Measurements from ENCODE around the gene WDR49.

DNA sequence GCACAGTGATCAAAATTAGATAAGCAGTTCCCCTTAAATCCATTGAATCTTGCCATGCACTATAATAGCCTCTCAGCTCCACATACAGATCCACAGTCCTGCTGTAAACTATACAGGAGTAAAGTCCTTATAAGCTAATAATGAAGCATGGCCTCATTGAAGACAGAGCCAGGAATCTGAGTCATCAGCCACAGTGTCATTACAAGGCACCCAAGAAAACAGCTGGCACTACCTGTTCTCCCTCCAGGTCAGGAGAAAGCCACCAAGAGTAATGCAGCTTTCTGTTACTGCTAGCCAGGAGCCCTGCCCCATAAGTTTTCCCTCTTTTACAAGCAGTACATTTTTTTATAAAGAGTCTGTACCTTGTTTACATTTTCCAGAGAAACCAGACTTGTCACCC is 27.3 kb downstream of the WDR49 start:
- TF ChIP-seq CTCF (IDR thresholded peaks at IDR 0.05) (no peak), POLR2A (IDR thresholded peaks at IDR 0.05) (no peak)

Data from lower leg skin (tissue), 3 donors.